Uterus (tissue), 4 donors: ENCODE measurements around the gene THRSP. TPM values are rescaled to one million over a fixed set of nuclear protein-coding genes. Genes with fewer than 3 reads are reported as not detected.
A peak's percentile ranks its signal among the peaks of the same experiment; 100 is the strongest.
"Not testable (repeated sequence)": the region's sequence is repeated elsewhere in the genome, so short reads cannot be mapped to it uniquely, and the experiment has no call there.

Experiments used
- DNase-seq, 2 donors: peaks; one replicate each; pipeline ENCODE4 v3.0.0-alpha.2; 2019 to 2020
- H3K27ac ChIP-seq, 2 donors: fragments of 200-600 bp; sonication (generic); 1 replicate in 1 of 2; 2 replicates in 1 of 2; pipeline ENCODE4 v1.5.1; 2016 to 2018
- H3K27me3 ChIP-seq, 2 donors: fragments of 200-600 bp; sonication (generic); one replicate each; pipeline ENCODE4 v1.5.1; 2018 to 2019; ENCODE audit warnings: control low read depth in 1 of 2
- H3K36me3 ChIP-seq, 2 donors: fragments of 200-600 bp; sonication (generic); one replicate each; pipeline ENCODE4 v1.5.1; 2019; ENCODE audit warnings: control low read depth in 1 of 2
- H3K4me1 ChIP-seq, 2 donors: fragments of 200-600 bp; sonication (generic); one replicate each; pipeline ENCODE4 v1.5.1; 2018 to 2019; ENCODE audit warnings: control low read depth in 1 of 2
- H3K4me3 ChIP-seq, 2 donors: fragments of 200-600 bp; sonication (generic); 1 replicate in 1 of 2; 2 replicates in 1 of 2; pipeline ENCODE4 v1.5.1; 2018 to 2019; ENCODE audit warnings: mild to moderate bottlenecking in 1 of 2
- H3K9me3 ChIP-seq, 2 donors: fragments of 200-600 bp; sonication (generic); one replicate each; pipeline ENCODE4 v1.5.1; 2019; ENCODE audit warnings: control low read depth in 1 of 2
- POLR2A ChIP-seq, 2 donors: fragments of 450-650 bp; IDR thresholded peaks; one replicate each; pipeline ENCODE4 v1.6.1; 2016; ENCODE audit warnings: antibody characterized with exemption in 2 of 2, mild to moderate bottlenecking in 1 of 2, moderate library complexity in 1 of 2
- intact Hi-C: fragments of 100-400 bp; cut with DNase I; formaldehyde crosslinking; loops from one replicate; pipeline ENCODE4 v1.15.1; 2023; ENCODE audit warnings: low total_unique reads
- total RNA-seq, 4 donors: library from RNA; depleted of rRNA in 3 of 4; stranded (reverse); fragments of >200 nt in 3 of 4; gene quantifications; one replicate each; pipeline versions ENCODE4 v1.1.0 to v1.2.4, GENCODE V29; 2014 to 2023
- TF ChIP-seq, protein P1 (sequence below), 4 experiments: fragments of 200-600 bp in 2 of 4; fragments of 450-650 bp in 2 of 4; sonication (generic) in 2 of 4; IDR thresholded peaks; one replicate each; pipeline ENCODE4 v1.5.1; 2016 to 2019; ENCODE audit warnings: antibody characterized with exemption in 4 of 4, mild to moderate bottlenecking in 2 of 4, moderate library complexity in 1 of 4
- donor health status: DM: yes; HTN: yes; CAD: no.

THRSP gene
- total RNA-seq, 4 donors from 2014 or later: not detected

DNA sequence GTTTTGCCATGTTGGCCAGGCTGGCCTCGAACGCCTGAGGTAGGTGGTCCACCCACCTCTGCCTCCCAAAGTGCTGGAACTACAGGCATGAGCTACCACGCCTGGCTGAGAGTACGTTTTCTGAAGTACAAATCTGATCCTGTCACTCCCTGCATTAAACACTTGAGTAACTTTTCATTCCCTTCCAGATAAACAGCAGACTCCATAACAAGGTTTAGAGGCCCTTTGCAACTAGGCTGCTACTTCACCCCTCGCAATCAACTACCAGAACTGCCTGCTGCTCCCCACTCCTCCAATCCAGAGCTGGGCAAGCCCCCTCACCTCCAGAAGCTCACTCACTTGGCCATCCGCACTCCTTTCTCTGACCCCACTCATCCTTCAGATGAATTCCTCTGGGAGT, 42.0 kb upstream of the THRSP start:
- intact Hi-C loops: no loop called here
- no peaks in the 10 kb centered on the region for H3K4me1 ChIP-seq
- no peaks in the 10 kb centered on the region for H3K9me3 ChIP-seq
- H3K27ac ChIP-seq: peak overlapping the region in 1 of 2 donors; percentile 68
- H3K36me3 ChIP-seq: no peaks in the 10 kb centered on the region
- H3K27me3 ChIP-seq: no peaks in the 10 kb centered on the region
- no peak for DNase-seq
- TF ChIP-seq POLR2A (IDR thresholded peaks at IDR 0.05): no peak
- TF ChIP-seq, protein P1, sequence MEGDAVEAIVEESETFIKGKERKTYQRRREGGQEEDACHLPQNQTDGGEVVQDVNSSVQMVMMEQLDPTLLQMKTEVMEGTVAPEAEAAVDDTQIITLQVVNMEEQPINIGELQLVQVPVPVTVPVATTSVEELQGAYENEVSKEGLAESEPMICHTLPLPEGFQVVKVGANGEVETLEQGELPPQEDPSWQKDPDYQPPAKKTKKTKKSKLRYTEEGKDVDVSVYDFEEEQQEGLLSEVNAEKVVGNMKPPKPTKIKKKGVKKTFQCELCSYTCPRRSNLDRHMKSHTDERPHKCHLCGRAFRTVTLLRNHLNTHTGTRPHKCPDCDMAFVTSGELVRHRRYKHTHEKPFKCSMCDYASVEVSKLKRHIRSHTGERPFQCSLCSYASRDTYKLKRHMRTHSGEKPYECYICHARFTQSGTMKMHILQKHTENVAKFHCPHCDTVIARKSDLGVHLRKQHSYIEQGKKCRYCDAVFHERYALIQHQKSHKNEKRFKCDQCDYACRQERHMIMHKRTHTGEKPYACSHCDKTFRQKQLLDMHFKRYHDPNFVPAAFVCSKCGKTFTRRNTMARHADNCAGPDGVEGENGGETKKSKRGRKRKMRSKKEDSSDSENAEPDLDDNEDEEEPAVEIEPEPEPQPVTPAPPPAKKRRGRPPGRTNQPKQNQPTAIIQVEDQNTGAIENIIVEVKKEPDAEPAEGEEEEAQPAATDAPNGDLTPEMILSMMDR (IDR thresholded peaks at IDR 0.05): no peak
- H3K4me3 ChIP-seq: no peak overlapping the region

DNA sequence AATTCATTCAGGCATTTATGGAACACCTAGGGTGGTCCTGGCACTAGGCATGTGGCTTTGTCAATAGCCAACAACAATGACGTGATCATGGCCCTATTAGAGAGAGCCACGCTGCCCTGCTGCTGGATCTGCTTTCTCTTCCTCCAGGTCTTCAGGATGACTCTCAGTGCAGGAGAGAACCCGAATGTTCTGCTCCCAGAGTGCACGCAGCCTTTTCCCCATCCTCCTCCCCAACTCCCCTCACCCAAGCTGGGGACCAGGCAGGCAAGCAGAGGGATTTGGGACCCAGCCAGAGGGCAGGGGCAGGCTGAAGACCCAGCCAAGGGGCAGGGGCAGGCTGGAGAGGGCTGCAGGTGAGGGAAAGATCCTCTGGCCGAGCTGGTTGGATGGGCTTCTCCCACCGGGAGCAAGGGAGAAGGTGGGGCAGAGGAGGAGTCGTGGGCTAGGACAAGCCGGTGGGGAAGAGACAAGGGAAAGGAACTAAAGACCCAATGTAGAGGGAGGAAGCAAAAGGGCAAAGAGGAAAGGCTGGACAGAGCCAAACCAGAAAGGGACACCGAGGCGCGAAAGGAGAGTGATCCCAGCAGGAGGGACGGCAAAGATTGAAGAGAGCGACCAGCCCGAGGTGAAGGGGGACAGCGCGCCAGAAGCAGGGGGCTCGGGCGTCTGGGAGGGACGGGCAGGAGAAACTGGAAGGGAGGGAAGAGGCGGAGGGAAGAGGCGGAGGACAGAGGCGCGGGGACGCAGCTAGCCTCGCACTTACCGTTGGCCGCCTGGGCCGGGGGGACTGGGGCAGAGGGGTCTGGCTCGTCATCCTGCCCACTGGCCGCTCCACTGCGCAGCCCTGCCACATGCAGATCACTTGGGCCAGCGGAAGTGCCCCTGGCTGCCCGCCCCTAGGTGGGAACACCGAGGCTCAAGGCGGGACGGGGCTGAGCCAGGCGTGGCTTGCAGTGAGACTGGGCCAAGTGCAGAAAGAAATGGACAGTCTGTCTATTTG, 41.0 kb upstream of the THRSP start, which contains the start of gene KCTD14:
Gene KCTD14, minus strand, starts transcription at position 880 of the 1,000 bp plus-strand sequence. Its CDS starts 27 bp downstream, at position 853.
- TF ChIP-seq POLR2A (IDR thresholded peaks at IDR 0.05): peak in 1 of 2 donors; percentile 19
- TF ChIP-seq, protein P1 (IDR thresholded peaks at IDR 0.05): no peak
- H3K4me1 ChIP-seq: no peaks in the 10 kb centered on the region
- peak within 1 kb of the TSS; percentile 34 to 40 for H3K4me3 ChIP-seq
- H3K9me3 ChIP-seq: no peaks in the 10 kb centered on the region
- H3K27me3 ChIP-seq: no peaks in the 10 kb centered on the region
- intact Hi-C loops: no loop called here
- peak; percentile 29 to 38 for DNase-seq
- H3K27ac ChIP-seq: peak within 1 kb of the TSS in 1 of 2 donors; percentile 68
- H3K36me3 ChIP-seq: no peaks in the 10 kb centered on the region

DNA sequence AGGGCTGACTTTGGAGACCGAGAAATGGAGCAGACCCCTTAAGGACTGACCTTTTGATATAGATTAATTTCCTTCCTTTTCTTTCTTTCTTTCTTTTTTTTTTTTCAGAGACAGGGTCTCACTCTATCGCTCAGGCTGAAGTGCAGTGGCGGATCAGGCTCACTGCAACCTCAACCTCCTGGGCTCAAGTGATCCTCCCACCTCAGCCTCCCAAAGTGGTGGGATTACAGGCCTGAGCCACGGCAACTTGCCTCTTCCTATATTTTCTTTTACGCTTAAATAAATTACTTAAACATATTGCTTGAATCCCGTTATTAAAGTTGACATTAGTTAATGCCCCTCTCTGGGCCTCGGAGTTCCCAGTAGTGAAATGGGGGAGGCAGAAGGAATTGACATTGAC, 40.2 kb upstream of the THRSP start:
- Histone ChIP-seq H3K36me3 (no peaks in the 10 kb centered on the region), H3K4me1 (no peaks in the 10 kb centered on the region), H3K27me3 (no peaks in the 10 kb centered on the region), H3K27ac (peak overlapping the region in 1 of 2 donors; percentile 68), H3K4me3 (peak overlapping the region; percentile 34 to 40), H3K9me3 (no peaks in the 10 kb centered on the region)
- DNase-seq: no peak
- no peak for TF ChIP-seq POLR2A (IDR thresholded peaks at IDR 0.05)
- TF ChIP-seq, protein P1 (IDR thresholded peaks at IDR 0.05): no peak
- intact Hi-C loops: no loop called here

DNA sequence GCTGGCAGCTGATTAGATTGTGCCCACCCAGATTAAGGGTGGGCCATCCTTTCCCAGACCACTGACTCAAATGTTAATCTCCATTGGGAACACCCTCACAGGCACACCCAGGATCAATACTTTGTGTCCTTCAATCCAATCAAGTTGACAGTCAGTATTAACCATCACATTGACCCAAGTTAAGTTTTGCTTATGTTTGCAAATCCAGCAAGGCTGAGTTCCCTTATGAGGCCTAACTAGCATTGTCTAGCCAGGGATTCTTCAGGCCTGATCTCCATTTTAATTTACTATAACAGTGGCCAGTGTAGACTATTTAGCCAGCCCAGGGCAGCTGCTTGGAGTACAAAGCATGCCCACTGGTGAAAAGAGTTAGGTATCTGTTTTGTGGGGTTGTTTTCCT, 38.3 kb upstream of the THRSP start:
- Histone ChIP-seq H3K27ac (no peak overlapping the region), H3K4me1 (no peaks in the 10 kb centered on the region), H3K4me3 (no peak overlapping the region), H3K36me3 (no peaks in the 10 kb centered on the region), H3K27me3 (no peaks in the 10 kb centered on the region), H3K9me3 (no peaks in the 10 kb centered on the region)
- TF ChIP-seq POLR2A (IDR thresholded peaks at IDR 0.05): no peak
- TF ChIP-seq, protein P1 (IDR thresholded peaks at IDR 0.05): no peak
- DNase-seq: no peak
- intact Hi-C loops: no loop called here

DNA sequence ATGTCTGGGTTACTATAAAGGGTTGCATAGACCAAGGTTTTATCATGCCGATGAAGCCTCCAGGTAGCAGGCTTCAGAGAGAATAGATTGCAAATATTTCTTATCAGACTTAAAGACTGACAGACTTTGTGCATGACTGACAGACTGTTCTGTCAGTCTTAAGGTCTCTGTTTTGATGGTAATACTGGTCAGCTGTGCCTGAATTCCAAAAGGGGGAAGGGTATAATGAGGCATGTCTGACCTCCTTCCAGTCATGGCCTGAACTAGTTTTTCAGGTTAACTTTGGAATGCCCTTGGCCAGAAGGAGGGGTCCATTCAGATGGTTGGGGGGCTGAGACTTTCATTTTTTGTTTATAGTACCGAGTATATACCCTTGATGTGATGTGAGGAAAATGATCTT, 35.9 kb upstream of the THRSP start:
- H3K27me3 ChIP-seq: no peaks in the 10 kb centered on the region
- DNase-seq: no peak
- H3K27ac ChIP-seq: no peak overlapping the region
- no peaks in the 10 kb centered on the region for H3K9me3 ChIP-seq
- H3K36me3 ChIP-seq: no peaks in the 10 kb centered on the region
- TF ChIP-seq POLR2A (IDR thresholded peaks at IDR 0.05): no peak
- TF ChIP-seq, protein P1 (IDR thresholded peaks at IDR 0.05): no peak
- no peaks in the 10 kb centered on the region for H3K4me1 ChIP-seq
- no peak overlapping the region for H3K4me3 ChIP-seq
- intact Hi-C loops: no loop called here

DNA sequence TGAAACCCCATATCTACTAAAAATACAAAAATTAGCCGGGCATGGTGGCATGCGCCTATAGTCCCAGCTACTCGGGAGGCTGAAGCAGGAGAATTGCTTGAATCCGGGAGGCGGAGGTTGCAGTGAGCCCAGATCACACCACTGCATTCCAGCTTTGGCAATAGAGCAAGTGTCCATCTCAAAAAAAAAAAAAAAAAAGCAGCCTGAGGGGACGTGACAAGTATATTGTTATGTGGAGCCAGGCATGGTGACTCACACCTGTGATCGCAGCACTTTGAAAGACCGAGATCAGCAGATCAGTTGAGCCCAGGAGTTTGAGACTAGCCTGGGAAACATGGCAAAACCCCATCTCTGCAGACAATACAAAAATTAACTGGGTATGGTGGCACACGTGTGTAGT, 35.2 kb upstream of the THRSP start:
- H3K36me3 ChIP-seq, H3K27ac ChIP-seq, H3K9me3 ChIP-seq, H3K27me3 ChIP-seq, H3K4me3 ChIP-seq, intact Hi-C loops, DNase-seq, H3K4me1 ChIP-seq: not testable (repeated sequence)
